SK-MEL-5 (cell line): ENCODE data around the gene TGFBR3L. TPM values are rescaled to one million over a fixed set of nuclear protein-coding genes. Genes with fewer than 3 reads are reported as not detected.
"Not testable (repeated sequence)": the region's sequence is repeated elsewhere in the genome, so short reads cannot be mapped to it uniquely, and the experiment has no call there.

Experiments used
- DNase-seq: peaks from one replicate; pipeline ENCODE4 v3.0.0-alpha.2; 2016; ENCODE audit warnings: low read depth, low spot score
- in situ Hi-C: cut with HindIII; loops from 2 replicates; pipeline ENCODE4 v1.10.0; 2016; ENCODE audit warnings: low sequenced_read_pairs, high pct_unique_total_duplicates, low pct_unique_long_range_greater_than_20kb
- total RNA-seq: library from RNA; depleted of rRNA; stranded (reverse); fragments of >200 nt; shearing (Covaris generic); gene quantifications from 2 replicates; pipeline ENCODE4 v1.2.3, GENCODE V29; 2014

TGFBR3L gene
- total RNA-seq, 1 experiment from 2014 or later: not detected

DNA sequence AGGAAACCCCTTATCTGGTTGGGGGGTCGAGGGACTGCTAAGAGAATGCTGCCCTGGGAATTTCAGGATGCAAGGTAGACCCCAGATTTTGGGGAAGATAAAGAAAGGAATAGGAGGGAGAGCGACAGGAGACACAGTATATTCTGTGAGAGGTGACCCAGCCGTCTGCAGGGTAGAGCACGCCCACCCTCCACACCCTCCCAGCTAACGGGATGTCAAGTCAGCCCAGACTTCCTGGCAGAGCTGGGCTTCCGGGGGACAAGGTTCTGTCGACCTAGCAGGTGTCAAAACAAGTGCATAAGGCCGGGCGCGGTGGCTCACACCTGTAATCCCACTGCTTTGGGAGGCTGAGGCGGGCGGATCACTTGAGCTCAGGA is 39.7 kb upstream of the TGFBR3L start:
- DNase-seq: no peak
- in situ Hi-C loops: no loop called here

DNA sequence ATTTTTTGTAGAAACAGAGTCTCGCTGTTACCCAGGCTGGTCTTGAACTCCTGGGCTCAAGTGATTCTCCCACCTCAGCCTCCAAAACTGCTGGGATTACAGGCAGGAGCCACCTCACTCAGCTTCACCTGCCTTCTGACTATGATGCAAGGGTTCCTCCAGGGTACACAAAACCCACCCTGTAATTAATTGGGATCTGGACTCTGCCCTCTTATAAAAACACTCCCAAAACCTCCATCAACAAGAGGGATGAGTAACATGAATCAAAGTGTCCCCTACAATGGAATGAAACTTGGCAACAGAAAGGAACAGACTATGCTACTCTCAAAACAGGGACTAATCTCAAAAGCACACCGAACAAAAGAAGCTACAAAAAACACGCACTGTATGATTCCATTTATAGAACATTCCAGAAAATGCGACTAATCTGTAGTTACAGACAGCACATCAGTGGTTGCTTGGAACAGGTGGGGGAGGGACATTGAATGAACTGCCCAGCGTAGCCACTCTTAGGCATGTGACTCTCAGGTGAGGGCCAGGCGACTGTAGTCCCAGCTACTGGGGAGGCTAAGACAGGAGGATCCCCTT is 37.3 kb upstream of the TGFBR3L start:
- no peak for DNase-seq
- in situ Hi-C loops: no loop called here

DNA sequence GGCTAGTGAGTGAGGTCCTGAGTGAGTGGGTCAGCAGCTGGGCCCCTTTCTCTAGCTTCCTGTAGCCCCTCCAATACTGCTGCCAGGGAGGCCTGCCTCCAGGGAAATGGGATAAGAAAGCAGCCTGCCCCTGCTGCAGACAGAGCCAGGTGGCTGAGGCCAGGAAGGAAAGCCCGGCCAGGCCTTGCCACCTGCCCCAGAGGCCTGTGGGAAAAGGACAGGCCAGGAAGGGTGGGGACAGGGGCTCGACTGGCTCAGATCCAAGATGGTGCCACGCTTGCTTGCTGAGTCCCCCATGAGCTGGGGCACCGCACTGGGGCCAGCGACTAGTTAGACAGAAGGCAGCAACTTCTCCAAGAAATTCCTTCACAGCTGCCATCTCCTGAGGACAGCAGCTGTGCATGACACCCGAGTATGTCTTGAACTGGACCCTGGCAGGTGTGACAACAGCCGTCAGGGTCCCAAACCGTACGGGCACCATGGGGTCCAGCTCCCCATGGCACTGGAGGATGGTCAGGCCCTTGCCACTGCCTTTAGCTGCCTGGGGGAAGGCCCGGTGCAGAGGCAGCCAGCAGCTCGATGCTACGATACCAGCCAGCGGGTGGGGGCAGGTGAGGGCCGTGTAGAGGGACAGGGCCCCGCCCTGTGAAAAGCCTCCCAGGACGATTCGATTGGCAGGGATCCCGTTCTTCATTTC is 35.4 kb upstream of the TGFBR3L start:
- no peak for DNase-seq

DNA sequence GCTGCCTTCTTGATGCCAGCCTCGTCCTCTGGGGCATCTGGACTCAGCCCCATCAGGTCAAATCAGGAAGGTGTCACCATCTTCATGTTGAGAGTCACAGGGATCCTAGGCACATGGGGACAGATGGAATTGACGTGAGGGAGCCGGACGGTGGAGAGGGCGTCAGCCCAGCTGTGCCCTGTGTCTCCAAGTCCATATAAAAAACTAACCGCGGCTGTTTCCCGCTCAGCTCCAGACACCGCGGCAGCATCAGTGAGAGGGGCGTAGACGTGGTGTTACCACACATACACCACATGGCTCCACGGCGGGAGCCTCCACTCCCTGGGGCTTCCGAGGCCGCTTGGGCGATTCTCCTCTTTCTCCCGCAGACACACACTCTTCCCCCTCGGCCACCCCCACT is 34.8 kb upstream of the TGFBR3L start:
- no peak for DNase-seq
- in situ Hi-C loops: no loop called here

More for the DNA sequence above, 35.4 kb upstream of the TGFBR3L start:
- in situ Hi-C loops: no loop called here

DNA sequence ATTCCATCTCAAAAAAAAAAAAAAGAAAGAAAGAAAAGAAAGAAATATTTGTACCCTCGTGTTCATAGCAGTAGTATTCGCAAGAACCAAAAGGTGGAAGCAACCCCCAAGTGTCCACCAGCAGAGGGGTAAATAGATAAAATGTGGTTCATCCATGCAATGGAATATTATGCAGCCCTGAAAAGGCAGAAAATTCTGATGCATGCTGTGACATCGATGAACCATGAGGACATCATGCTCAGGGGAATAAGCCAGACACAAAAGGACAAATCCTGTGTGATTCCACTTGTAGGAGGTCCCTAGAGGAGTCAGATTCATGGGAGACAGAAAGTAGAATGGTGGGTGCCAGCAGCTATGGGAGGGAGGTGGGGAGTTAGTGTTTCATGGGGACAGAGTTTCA is 32.7 kb upstream of the TGFBR3L start:
- no peak for DNase-seq
- in situ Hi-C loops: no loop called here

DNA sequence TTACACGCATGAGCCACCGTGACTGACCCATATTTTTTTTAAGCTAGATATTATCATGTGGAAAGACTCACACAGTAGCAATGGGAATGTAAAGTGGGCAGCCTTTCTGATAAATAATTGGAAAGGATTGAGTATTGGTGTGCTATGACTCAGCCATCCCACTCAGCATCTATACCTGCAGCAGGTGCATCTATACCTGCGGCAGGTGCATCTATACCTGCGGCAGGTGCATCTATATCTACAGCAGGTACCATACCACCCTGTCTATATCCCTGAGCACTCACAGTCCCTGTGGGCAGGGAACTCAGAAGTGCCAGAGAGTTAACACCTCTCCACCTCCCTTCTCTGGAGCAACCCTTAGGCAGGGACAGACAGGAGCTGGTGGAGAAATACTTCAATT is 31.5 kb upstream of the TGFBR3L start:
- in situ Hi-C loops: no loop called here
- no peak for DNase-seq

DNA sequence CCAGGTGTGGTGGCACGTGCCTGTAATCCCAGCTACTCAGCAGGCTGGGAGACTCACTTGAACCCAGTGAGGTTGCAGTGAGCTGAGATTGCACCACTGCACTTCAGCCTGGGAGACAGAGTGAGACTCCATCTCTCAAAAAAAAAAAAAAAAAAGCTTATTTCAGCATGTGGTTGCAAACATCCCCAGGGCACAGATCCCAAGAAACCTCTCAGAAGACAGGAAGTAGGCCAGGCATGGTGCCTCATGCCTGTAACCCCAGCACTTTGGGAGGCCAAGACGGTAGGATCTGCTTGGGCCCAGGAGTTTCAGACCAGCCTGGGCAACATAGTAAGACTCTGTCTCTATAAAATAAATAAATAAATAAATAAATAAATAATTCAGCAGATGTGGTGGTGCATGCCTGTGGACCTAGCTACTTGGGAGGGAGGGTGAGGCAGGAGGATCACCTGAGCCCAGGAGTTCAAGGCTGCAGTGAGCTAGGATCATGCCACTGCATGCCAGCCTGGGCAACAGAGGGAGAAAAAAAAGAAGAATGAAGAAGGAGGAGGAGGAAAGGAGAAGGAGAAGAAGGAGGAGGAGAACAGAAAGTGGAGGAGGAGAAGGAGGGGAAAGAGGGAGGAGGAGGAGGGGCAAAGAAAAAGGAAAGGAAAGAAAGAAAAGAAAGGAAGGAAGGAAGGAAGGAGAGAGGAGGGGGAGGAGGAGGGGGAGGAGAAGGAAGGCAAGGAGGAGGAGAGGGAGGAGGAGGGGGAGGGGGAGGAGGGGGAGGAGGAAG is 30.6 kb upstream of the TGFBR3L start:
- in situ Hi-C loops: no loop called here
- peak; percentile 57 for DNase-seq

DNA sequence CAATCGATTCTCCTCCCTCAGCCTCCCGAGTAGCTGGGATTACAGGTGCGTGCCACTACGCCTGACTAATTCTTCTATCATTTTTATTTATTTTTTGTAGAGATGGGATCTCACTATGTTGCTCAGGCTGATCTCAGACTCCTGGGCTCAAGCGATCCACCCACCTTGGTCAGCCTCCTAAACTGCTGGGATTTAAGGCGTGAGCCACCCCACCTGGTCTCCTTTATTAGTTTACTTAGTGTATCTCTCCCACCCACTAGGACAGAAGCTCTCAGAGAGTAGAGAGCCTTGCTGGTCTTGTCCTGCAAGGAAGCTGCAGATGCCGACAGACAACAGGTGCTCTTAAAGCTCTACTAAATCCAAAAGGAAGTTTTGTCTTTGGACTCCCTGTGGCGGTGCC is 28.8 kb upstream of the TGFBR3L start:
- in situ Hi-C loops: no loop called here

DNA sequence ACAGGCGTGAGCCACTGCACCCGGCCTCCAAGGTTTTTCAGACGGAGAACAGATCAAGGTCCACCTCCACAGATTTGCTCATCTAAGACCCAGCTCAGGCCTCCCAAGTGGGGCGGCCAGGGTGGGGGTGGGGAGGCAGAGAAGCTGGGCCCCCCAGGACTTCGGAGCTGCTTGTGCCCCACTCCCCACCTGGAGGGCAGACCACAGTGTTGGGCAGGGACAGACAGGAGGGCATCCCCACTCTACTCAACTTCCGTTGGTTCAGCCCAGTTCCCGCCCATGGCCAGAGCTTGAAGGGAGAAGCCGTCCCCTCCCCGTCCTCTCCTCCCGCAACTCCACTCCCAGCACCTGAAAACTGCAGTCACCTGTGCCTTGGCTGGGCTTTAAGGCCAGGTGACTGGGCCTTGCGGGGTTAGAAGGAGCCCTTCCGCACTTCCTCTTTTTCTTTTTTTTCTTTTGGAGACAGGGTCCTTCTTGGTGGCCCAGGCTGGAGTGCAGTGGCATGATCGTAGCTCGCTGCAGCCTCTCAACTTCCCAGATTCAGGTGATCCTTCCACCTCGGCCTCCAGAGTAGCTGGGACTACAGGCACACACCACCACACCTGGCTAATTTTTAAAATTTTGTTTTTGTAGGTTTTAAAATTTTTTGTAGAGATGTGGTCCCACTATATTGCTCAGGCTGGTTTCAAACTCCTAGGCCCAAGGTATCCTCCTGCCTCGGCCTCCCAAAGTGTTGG is 27.1 kb upstream of the TGFBR3L start:
- no peak for DNase-seq
- in situ Hi-C loops: no loop called here

More for the DNA sequence above, 28.8 kb upstream of the TGFBR3L start:
- no peak for DNase-seq

DNA sequence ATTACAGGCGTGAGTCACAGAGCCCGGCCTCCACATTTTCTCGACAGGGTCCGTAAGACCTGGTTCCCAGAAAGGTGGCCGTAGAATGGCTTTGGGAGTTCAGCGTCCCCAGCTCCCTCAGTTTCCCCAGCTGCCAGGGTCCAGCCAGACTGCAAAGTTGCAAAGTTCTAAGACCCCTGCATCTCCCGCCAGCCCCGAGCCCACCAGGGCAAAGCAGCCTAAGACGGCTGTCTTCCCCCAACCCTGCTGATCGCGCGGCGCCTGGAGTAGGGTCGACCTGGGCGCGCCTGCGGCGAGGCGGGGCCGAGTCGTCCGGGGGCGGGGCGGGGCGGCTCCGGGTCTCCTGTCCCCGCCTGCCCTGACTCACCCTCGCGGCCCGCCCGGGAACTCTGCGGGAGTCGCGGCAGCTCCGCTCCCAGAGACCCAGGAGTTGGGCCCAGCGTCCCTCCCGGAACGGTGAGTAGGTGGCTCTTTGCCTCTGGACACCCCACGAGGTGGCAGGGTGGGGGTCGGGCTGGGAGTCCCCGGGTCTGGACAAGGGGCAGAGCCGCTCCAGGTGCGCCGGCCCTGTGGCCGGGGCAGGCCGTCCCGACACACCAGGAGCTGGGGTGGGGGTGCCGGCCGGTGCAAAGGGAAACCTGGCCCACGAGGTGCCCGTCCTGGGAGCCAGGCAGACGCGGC is 26.3 kb upstream of the TGFBR3L start, which contains the start of gene LRRC8E:
Gene LRRC8E (plus strand): TSS at position 366 of the 681 bp plus-strand sequence. CDS start 7,094 bp downstream, outside the sequence.
- DNase-seq: no peak
- in situ Hi-C loops: no loop called here

DNA sequence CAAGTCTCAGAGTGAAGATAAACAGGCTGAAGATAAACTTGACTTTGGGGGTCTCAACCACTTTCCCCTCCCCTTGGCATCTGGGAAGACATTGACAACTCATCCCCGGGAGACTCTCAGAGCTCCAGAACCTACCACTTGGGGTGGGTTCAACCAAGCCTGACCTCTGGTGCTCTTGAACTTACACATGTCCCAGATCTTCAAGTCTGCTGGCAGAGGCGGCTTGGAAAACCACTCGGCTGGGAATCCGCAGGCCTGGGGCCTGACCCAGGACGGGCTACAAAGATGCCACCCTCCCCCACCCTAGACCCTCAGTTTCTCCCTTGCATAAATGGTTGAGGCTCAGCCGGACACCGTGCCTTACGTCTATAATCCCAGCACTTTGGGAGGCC is 25.8 kb upstream of the TGFBR3L start:
- in situ Hi-C loops: no loop called here
- DNase-seq: no peak

DNA sequence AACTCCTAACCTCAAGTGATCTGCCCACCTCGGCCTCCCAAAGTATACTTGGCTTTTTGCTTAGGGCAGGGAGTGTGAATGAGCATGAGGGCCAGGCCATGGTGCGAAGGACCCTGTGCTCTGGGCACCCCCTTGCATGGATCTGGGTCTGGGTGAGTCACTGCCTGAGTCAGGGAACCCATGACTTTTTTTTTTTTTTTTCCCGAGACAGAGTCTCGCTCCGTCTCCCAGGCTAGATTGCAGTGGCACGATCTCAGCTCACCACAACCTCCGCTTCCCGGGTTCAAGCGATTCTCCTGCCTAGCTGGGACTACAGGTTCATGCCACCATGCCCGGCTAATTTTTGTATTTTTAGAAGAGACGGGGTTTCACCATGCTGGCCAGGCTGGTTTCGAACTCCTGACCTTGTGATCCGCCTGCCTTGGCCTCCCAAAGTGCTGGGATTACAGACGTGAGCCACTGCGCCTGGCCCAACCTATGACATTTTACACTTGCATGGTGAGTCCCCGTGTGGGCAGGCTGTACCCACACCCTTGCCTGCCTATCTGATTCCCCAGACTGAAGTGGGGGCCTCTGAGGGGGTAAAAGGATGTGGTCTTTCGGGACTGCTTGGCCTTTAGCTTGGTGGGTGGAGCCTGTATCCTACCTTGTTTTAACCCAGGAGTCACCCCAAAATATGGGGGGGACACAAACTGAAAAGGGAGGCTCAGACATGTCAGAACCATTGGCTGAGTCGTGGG is 21.1 kb upstream of the TGFBR3L start:
- in situ Hi-C loops, DNase-seq: not testable (repeated sequence)

DNA sequence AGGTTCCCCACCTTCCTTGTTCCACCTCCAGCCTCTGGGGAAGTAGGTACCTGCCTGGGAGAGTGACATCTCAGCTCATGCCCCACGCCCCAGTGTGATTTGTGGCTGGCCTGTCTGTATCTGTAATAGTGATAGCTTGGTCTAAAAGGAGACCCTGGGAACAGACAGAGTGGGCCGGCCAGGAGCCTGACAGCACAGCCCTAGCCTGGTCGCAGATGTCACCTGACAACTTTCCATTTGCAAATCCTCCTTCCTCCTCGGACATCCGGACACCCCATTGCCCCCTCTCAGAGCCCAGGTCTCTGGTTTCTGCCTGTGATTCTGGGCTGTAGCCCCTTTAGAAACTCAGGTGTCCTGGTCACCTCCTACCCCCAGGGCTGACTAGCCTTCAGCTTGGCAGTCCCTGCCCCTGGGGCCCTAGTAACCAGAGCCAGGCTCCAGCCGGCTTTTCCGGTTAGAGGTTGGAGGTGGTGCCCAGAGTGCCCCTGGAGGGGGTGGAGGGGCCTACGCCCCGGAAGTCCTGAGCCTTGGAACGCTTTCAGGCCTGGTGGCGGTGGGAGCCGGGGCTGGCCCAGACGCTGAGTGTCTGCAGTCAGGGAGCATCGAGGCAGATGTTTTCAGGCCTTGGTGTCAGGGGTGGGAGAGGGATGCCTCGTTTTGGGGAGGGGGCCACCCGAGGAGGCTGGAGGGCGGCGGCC is 19.9 kb upstream of the TGFBR3L start:
- DNase-seq: no peak
- in situ Hi-C loops: no loop called here

DNA sequence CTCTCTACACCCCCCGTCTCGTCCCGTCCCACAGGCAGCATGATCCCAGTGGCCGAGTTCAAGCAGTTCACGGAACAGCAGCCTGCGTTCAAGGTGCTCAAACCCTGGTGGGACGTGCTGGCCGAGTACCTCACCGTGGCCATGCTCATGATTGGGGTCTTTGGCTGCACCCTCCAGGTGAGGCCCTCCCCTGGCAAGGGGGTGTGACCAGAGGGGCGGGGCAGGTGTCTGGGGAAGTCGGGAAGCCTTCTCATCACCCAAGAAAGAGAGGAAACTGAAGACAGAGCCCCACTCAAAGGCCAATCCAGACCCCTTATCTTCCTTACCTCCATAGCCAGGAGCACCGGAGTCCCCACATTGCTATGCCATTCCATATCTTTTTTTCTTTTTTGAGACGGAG is 19.1 kb upstream of the TGFBR3L start:
- DNase-seq: no peak
- in situ Hi-C loops: no loop called here

DNA sequence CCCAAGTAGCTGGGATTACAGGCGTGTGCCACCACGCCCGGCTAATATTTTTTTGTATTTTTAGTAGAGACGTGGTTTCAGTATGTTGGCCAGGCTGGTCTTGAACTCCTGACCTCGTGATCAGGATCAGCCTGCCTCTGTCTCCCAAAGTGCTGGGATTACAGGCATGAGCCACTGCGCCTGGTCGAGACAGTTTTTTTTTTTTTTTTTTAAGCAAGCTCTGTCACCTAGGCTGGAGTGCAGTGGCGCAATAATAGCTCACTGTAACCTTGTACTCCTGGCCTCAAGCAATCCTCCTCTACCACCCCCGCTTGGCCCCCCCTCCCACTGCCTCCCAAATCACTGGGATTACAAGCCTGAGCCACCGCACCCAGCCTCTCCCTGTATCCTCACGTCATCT is 17.3 kb upstream of the TGFBR3L start:
- no peak for DNase-seq
- in situ Hi-C loops: no loop called here

DNA sequence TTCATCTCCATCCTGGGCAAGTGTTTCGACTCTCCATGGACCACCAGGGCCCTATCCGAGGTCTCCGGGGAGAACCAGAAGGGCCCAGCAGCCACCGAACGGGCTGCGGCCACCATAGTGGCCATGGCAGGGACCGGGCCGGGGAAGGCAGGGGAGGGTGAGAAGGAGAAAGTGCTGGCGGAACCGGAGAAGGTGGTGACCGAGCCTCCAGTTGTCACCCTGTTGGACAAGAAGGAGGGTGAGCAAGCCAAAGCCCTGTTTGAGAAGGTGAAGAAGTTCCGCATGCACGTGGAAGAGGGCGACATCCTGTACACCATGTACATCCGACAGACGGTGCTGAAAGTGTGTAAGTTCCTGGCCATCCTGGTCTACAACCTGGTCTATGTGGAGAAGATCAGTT is 15.7 kb upstream of the TGFBR3L start:
- no peak for DNase-seq
- in situ Hi-C loops: no loop called here
